ENCODE measurements around the gene VEGFA. TPM values are rescaled to one million over a fixed set of nuclear protein-coding genes. Genes with fewer than 3 reads are reported as not detected.

The VEGFA gene
- polyA plus RNA-seq, 1 donor from 2014 or later, result 7.3 TPM

DNA sequence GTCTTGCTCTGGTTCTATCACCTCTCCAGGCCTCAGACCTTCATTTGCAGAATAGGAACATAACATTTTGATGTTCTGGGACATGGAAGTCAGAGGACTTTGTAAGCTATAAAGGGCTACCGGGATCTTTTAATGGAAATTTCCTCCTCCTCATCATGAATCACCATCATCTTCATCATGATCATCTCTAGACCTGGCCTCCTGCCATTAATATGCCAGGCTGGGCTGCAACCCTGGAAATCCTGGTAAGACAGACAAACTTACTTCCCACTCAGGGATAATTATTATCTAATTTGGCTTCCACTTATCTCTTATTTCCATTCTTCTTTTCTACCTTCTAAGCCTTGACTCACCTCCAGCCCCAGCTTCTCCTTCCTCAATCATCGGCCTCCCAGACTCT, 41.4 kb upstream of the VEGFA start:
- Histone ChIP-seq H3K36me3 (ENCODE audit: insufficient read depth, low read length) (no peaks in the 10 kb centered on the region), H3K4me2 (ENCODE audit: low read length) (no peak overlapping the region), H3F3A (ENCODE audit: insufficient read depth, low read length, poor library complexity, severe bottlenecking) (no peaks in the 10 kb centered on the region), H3K9me3 (ENCODE audit: low read length) (no peaks in the 10 kb centered on the region), H3K9ac (ENCODE audit: low read length) (no peak overlapping the region), H3K27me3 (ENCODE audit: insufficient read depth, low read depth, low read length) (no peaks in the 10 kb centered on the region), H4K20me1 (ENCODE audit: insufficient read depth) (no peaks in the 10 kb centered on the region), H3K4me3 (ENCODE audit: low read length) (no peak overlapping the region), H3K27ac (ENCODE audit: low read length) (no peak overlapping the region), H2AFZ (ENCODE audit: low read depth, low read length) (no peak overlapping the region), H3K79me2 (replicated peaks; ENCODE audit: insufficient read depth, low read length) (no peaks in the 10 kb centered on the region), H3K9me2 (ENCODE audit: insufficient read depth, low read length) (no peaks in the 10 kb centered on the region)
- TF ChIP-seq EP300 (conservative IDR thresholded peaks at IDR 0.05; ENCODE audit: poor library complexity, severe bottlenecking) (no peak), EZH2 (IDR thresholded peaks at IDR 0.05; ENCODE audit: borderline replicate concordance, insufficient read depth, low read length, poor library complexity, severe bottlenecking) (no peak), TAF1 (IDR thresholded peaks at IDR 0.05; ENCODE audit: low read depth) (no peak), RAD21 (conservative IDR thresholded peaks at IDR 0.05) (no peak), POLR2AphosphoS5 (IDR thresholded peaks at IDR 0.05) (no peak), SMC3 (conservative IDR thresholded peaks at IDR 0.05; ENCODE audit: poor library complexity) (no peak), MXI1 (conservative IDR thresholded peaks at IDR 0.05; ENCODE audit: poor library complexity, severe bottlenecking) (no peak)
- TF ChIP-seq, protein P1, sequence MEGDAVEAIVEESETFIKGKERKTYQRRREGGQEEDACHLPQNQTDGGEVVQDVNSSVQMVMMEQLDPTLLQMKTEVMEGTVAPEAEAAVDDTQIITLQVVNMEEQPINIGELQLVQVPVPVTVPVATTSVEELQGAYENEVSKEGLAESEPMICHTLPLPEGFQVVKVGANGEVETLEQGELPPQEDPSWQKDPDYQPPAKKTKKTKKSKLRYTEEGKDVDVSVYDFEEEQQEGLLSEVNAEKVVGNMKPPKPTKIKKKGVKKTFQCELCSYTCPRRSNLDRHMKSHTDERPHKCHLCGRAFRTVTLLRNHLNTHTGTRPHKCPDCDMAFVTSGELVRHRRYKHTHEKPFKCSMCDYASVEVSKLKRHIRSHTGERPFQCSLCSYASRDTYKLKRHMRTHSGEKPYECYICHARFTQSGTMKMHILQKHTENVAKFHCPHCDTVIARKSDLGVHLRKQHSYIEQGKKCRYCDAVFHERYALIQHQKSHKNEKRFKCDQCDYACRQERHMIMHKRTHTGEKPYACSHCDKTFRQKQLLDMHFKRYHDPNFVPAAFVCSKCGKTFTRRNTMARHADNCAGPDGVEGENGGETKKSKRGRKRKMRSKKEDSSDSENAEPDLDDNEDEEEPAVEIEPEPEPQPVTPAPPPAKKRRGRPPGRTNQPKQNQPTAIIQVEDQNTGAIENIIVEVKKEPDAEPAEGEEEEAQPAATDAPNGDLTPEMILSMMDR (IDR thresholded peaks at IDR 0.05; ENCODE audit: poor library complexity, severe bottlenecking), result no peak
- TF ChIP-seq, protein P2, sequence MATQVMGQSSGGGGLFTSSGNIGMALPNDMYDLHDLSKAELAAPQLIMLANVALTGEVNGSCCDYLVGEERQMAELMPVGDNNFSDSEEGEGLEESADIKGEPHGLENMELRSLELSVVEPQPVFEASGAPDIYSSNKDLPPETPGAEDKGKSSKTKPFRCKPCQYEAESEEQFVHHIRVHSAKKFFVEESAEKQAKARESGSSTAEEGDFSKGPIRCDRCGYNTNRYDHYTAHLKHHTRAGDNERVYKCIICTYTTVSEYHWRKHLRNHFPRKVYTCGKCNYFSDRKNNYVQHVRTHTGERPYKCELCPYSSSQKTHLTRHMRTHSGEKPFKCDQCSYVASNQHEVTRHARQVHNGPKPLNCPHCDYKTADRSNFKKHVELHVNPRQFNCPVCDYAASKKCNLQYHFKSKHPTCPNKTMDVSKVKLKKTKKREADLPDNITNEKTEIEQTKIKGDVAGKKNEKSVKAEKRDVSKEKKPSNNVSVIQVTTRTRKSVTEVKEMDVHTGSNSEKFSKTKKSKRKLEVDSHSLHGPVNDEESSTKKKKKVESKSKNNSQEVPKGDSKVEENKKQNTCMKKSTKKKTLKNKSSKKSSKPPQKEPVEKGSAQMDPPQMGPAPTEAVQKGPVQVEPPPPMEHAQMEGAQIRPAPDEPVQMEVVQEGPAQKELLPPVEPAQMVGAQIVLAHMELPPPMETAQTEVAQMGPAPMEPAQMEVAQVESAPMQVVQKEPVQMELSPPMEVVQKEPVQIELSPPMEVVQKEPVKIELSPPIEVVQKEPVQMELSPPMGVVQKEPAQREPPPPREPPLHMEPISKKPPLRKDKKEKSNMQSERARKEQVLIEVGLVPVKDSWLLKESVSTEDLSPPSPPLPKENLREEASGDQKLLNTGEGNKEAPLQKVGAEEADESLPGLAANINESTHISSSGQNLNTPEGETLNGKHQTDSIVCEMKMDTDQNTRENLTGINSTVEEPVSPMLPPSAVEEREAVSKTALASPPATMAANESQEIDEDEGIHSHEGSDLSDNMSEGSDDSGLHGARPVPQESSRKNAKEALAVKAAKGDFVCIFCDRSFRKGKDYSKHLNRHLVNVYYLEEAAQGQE (IDR thresholded peaks at IDR 0.05; ENCODE audit: borderline replicate concordance), result no peak

DNA sequence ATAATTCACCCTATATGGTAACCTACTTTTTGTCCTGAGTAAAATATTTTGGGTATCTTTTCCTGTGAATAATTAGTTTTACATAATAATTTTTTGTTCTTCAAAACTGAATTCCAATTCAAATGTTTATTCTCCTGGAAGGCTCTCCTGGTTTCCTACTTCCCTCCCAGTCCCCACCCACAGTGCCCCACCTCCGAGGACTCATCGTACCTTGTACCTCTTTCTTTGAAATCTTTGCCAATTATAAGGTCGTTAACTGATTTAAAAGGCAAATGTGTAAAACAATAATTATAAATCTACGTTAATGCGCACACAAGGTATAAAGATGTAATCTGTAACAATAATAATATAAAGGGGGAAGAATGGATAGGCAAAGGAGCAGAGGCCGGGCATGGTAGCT, 40.5 kb upstream of the VEGFA start:
- no peak overlapping the region for H3K27ac ChIP-seq (ENCODE audit: low read length)
- H3K4me2 ChIP-seq (ENCODE audit: low read length), result no peak overlapping the region
- H3K27me3 ChIP-seq (ENCODE audit: insufficient read depth, low read depth, low read length), result no peaks in the 10 kb centered on the region
- H3K9me2 ChIP-seq (ENCODE audit: insufficient read depth, low read length), result no peaks in the 10 kb centered on the region
- no peaks in the 10 kb centered on the region for H3F3A ChIP-seq (ENCODE audit: insufficient read depth, low read length, poor library complexity, severe bottlenecking)
- H3K9me3 ChIP-seq (ENCODE audit: low read length), result no peaks in the 10 kb centered on the region
- no peak overlapping the region for H3K4me3 ChIP-seq (ENCODE audit: low read length)
- no peaks in the 10 kb centered on the region for H3K36me3 ChIP-seq (ENCODE audit: insufficient read depth, low read length)
- no peak overlapping the region for H3K9ac ChIP-seq (ENCODE audit: low read length)
- H3K79me2 ChIP-seq (replicated peaks; ENCODE audit: insufficient read depth, low read length), result no peaks in the 10 kb centered on the region
- TF ChIP-seq MXI1 (conservative IDR thresholded peaks at IDR 0.05; ENCODE audit: poor library complexity, severe bottlenecking), result no peak
- no peak for TF ChIP-seq EZH2 (IDR thresholded peaks at IDR 0.05; ENCODE audit: borderline replicate concordance, insufficient read depth, low read length, poor library complexity, severe bottlenecking)
- TF ChIP-seq RAD21 (conservative IDR thresholded peaks at IDR 0.05), result no peak
- TF ChIP-seq POLR2AphosphoS5 (IDR thresholded peaks at IDR 0.05), result no peak
- no peak for TF ChIP-seq TAF1 (IDR thresholded peaks at IDR 0.05; ENCODE audit: low read depth)
- TF ChIP-seq EP300 (conservative IDR thresholded peaks at IDR 0.05; ENCODE audit: poor library complexity, severe bottlenecking), result no peak
- TF ChIP-seq, protein P2 (IDR thresholded peaks at IDR 0.05; ENCODE audit: borderline replicate concordance), result no peak
- TF ChIP-seq SMC3 (conservative IDR thresholded peaks at IDR 0.05; ENCODE audit: poor library complexity), result no peak
- TF ChIP-seq, protein P1 (IDR thresholded peaks at IDR 0.05; ENCODE audit: poor library complexity, severe bottlenecking), result no peak
- H2AFZ ChIP-seq (ENCODE audit: low read depth, low read length), result no peak overlapping the region
- no peaks in the 10 kb centered on the region for H4K20me1 ChIP-seq (ENCODE audit: insufficient read depth)

All from neural cell (in vitro differentiated cells).